Body of pancreas (tissue), 4 donors: ENCODE measurements around the gene DPH6.

Experiments used
- POLR2A ChIP-seq, 3 donors: fragments of 450-650 bp; IDR thresholded peaks; one replicate each; pipeline ENCODE4 v1.6.1; 2016; ENCODE audit warnings: antibody characterized with exemption in 3 of 3, mild to moderate bottlenecking in 2 of 3
- TF ChIP-seq, protein P1 (sequence below), 7 experiments: fragments of 450-650 bp in 4 of 7; fragments of 200-600 bp in 3 of 7; sonication (generic) in 3 of 7; IDR thresholded peaks; one replicate each; pipeline ENCODE4 v1.5.1; 2016 to 2019; ENCODE audit warnings: antibody characterized with exemption in 7 of 7

DNA sequence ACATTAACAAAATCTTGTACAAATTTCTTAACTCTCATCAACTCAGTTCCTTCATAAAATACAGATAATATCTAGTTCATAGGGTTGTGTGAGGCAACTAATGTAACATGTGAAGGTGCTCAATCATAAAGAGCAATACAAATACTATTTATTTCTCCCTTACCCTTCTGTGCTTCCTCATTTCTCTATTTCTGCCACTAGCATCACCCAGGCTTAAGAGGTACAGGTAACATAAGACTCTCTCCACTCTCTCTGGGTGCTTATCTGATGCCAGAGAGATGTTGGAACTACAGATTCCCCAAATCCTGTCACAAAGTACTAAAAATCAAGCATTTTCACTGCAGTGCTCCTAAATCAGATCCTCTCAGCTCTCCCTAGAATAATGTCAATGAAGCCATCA, 74.9 kb downstream of the DPH6 start:
- TF ChIP-seq, protein P1, sequence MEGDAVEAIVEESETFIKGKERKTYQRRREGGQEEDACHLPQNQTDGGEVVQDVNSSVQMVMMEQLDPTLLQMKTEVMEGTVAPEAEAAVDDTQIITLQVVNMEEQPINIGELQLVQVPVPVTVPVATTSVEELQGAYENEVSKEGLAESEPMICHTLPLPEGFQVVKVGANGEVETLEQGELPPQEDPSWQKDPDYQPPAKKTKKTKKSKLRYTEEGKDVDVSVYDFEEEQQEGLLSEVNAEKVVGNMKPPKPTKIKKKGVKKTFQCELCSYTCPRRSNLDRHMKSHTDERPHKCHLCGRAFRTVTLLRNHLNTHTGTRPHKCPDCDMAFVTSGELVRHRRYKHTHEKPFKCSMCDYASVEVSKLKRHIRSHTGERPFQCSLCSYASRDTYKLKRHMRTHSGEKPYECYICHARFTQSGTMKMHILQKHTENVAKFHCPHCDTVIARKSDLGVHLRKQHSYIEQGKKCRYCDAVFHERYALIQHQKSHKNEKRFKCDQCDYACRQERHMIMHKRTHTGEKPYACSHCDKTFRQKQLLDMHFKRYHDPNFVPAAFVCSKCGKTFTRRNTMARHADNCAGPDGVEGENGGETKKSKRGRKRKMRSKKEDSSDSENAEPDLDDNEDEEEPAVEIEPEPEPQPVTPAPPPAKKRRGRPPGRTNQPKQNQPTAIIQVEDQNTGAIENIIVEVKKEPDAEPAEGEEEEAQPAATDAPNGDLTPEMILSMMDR (IDR thresholded peaks at IDR 0.05): no peak
- TF ChIP-seq POLR2A (IDR thresholded peaks at IDR 0.05): no peak
